ENCODE data around the gene CBX5.

The CBX5 gene

DNA sequence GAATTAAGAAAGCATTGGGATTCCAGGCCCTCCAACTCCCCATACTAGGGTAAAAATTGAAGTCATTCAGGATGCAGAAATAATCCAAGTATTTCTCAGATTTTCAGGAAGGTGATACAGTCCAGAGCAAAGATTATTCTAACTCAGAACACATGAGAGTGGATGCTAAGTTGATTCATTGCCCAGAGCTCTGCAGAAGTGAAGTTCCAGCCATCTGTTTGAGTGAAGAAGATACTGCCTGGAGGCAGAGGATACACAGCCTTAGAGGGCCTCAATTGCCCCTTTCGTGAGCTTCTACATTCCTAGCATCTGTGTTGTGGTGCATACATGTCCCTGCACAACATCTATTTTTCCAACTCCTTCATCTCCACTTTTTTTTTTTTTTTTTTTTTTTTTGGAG lies 54.3 kb downstream of the CBX5 start:
- no peak for DNase-seq (ENCODE audit: low spot score)
- TF ChIP-seq, protein P1, sequence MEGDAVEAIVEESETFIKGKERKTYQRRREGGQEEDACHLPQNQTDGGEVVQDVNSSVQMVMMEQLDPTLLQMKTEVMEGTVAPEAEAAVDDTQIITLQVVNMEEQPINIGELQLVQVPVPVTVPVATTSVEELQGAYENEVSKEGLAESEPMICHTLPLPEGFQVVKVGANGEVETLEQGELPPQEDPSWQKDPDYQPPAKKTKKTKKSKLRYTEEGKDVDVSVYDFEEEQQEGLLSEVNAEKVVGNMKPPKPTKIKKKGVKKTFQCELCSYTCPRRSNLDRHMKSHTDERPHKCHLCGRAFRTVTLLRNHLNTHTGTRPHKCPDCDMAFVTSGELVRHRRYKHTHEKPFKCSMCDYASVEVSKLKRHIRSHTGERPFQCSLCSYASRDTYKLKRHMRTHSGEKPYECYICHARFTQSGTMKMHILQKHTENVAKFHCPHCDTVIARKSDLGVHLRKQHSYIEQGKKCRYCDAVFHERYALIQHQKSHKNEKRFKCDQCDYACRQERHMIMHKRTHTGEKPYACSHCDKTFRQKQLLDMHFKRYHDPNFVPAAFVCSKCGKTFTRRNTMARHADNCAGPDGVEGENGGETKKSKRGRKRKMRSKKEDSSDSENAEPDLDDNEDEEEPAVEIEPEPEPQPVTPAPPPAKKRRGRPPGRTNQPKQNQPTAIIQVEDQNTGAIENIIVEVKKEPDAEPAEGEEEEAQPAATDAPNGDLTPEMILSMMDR (IDR thresholded peaks at IDR 0.05; ENCODE audit: extremely low read depth, missing control alignments), result no peak

DNA sequence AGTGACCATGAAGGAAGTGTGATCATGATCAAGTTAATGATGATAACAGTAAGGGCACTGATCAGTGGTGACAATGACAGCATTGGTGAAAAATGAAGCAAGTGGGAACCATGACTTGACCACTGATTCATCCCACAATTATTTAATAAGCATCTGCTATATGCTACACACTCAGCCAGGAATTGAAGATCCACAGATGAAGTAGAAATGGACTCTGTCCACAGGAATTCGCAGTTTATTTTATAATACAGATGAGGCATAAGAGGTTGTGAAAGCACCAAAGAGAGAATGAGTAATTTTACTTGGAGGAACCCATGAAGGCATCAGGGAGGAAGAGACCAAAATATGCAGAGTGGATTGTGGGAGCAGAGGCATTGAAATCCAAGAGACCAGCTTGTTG lies 57.3 kb downstream of the CBX5 start:
- TF ChIP-seq, protein P1 (IDR thresholded peaks at IDR 0.05; ENCODE audit: extremely low read depth, missing control alignments), result no peak
- DNase-seq (ENCODE audit: low spot score), result no peak

DNA sequence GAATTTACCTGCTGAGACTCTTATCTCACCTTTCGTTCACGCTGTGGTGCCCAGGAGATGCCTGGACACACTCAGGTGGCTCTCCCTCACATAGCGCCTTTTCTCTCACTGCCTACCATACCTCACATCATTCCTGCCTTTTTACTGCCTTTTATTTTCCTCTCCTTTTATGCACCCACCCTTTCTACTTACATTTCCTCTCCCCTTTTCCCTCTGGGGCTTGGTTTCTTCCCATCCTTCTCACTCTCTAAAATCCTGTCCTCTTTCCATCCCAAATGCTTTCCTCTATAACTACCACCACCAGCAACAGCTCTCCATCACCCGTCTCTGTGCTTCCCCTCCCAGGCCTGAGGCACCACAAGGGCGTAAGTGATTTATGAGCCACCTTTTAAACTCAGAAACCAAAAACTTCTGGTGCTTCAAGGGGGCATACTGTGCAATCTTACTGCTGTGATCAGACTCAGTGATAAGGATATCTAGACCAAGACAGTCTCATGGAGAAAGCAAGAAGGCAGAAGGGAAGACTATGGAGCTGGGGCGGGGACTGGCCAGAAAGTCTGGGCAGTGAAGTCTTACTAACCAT lies 58.4 kb downstream of the CBX5 start:
- DNase-seq (ENCODE audit: low spot score), result no peak
- TF ChIP-seq, protein P1 (IDR thresholded peaks at IDR 0.05; ENCODE audit: extremely low read depth, missing control alignments), result no peak

DNA sequence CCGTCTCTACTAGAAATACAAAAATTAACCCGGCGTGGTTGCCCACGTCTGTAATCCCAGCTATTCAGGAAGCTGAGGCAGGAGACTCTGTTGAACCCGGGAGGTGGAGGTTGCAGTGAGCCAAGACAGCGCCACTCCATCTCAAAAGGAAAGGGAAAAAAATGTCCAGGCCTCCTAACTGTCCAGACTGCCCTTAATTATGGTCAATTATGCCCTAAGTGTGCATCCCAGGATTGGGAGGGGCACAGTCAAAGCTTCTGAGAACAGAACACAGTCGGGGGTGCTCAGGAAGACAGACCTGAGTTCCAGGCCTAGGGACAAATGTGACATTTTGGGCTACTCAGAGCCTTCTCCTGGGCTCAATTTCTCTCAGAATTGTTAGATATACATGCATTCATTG lies 59.4 kb downstream of the CBX5 start:
- TF ChIP-seq, protein P1 (IDR thresholded peaks at IDR 0.05; ENCODE audit: extremely low read depth, missing control alignments), result no peak
- DNase-seq (ENCODE audit: low spot score), result no peak

DNA sequence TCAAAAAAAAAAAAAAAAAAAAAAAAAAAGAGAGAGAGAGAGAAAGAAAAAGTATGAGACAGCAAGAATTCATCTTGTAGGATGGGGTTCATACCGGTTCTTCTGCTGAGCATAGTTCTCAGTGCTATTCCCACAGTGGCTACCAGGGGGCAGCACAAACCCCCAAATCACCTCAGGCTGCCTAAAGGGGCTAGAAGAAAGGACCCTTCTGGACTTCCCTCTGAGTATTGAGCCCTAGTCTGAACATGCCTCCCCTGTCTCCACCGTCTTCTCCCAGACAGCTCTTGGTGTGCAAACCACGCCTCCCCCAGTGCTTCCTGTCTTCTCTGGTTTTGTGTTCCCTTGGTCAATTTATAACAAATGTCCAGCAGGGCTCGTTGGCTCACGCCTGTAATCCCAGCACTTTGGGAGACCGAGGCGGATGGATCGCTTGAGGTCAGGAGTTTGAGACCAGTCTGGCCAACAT lies 59.8 kb downstream of the CBX5 start:
- TF ChIP-seq, protein P1 (IDR thresholded peaks at IDR 0.05; ENCODE audit: extremely low read depth, missing control alignments), result peak; percentile 82
- DNase-seq (ENCODE audit: low spot score), result peak; percentile 74

DNA sequence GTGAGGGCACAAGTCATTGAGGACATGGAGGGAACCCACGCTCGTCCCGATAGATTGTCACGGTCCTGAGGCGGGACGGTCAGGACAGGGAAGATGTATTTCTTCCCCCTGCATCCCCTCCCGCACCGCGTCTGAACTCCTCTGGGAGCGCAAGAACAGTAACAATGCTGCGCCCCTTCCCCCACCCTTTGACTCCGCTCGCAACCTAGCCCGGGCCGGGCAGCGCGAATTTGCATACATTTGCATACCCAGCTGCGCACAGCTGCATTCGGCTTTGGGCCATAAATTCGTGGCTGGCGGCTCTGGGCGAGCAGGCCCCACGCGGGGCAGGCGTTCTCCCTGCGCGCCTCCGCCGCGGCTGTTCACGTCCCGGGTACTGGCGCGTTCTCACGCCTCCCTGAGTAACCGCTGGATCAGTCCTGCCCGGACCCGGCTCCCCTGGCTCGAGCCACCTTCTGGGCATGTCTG lies 62.1 kb downstream of the CBX5 start:
- TF ChIP-seq, protein P1 (IDR thresholded peaks at IDR 0.05; ENCODE audit: extremely low read depth, missing control alignments), result no peak
- DNase-seq (ENCODE audit: low spot score), result peak; percentile 43

DNA sequence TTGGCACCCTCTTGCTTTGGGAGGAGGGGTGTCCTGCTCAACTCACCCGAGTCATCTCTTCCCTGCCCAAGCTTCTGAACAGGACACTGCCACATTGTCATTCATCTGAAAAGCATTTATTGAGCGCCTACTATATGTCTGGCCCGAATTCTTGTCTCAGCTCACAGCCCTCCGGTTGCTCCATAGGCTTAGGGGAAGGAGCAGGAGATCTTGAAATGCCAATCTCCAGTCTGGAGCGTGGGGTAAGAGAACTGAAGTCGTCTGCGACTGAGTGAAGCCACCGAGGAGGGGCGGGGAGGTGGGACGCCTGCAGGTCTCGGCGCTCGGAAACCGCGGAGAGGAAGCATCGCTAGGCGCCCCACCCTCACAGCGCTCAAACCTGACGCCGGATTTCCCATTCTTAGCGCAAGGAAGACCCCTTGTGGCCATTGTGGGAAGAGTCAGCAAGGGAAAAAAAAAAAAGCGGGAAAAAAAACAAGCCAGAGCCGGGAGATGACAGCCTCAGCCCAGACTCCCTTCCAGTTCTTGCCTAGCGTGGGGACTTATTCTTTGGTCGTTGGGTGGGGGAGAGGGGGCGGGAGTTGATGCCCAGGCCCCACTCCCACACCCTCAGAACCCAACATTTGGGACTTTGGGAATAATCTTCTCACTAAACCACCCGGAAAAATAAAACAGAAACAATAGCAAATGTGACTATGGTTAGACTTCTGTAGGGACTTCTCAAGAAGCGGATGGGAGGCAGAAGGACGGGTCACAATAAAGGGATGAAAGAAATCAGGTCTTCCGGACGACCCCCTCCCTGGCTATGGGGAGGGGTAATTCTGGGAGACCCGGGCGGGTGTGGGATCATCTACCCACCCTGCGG lies 62.9 kb downstream of the CBX5 start:
- TF ChIP-seq, protein P1 (IDR thresholded peaks at IDR 0.05; ENCODE audit: extremely low read depth, missing control alignments), result peak; percentile 48
- peak; percentile 79 for DNase-seq (ENCODE audit: low spot score)

Data from GM20000 (cell line).